OCI-LY3 (cell line): ENCODE data around the gene ATXN7L2.

ENCODE experiments used
- CTCF ChIP-seq: fragments of 200-600, 300-600 bp; sonication (generic); IDR thresholded peaks from 2 replicates; pipeline ENCODE4 v1.5.1; 2014; ENCODE audit warnings: antibody characterized with exemption, low read length, low read depth
- EZH2phosphoT487 ChIP-seq: fragments of 200-600 bp; shearing (Covaris generic); IDR thresholded peaks from 2 replicates; pipeline ENCODE4 v1.6.1; 2018; ENCODE audit warnings: antibody characterized with exemption, mixed run types, low read depth

- TF ChIP-seq CTCF = no peak
- no peak for TF ChIP-seq EZH2phosphoT487
Measured at GRCh38 chr1:109503935-109504334, 20.2 kb downstream of the ATXN7L2 start.
